Progenitor cell of endocrine pancreas (in vitro differentiated cells): ENCODE measurements around the gene MAST4. TPM values are rescaled to one million over a fixed set of nuclear protein-coding genes. Genes with fewer than 3 reads are reported as not detected.

Experiments
- DNase-seq: peaks from one replicate; pipeline ENCODE4 v3.0.0; 2021; ENCODE audit warnings: low spot score; ENCODE audit not compliant: unreplicated experiment
- H3K27ac Mint-ChIP-seq: 2 replicates; pipeline ENCODE4 v1.8.0; 2021; ENCODE audit warnings: mild to moderate bottlenecking, moderate library complexity, mixed read lengths
- H3K27me3 Mint-ChIP-seq: 2 replicates; pipeline ENCODE4 v1.8.0; 2021; ENCODE audit warnings: mixed read lengths
- H3K36me3 Mint-ChIP-seq: 2 replicates; pipeline ENCODE4 v1.8.0; 2022; ENCODE audit warnings: mixed read lengths; ENCODE audit not compliant: insufficient read depth
- H3K4me1 Mint-ChIP-seq: 2 replicates; pipeline ENCODE4 v1.8.0; 2021; ENCODE audit warnings: low read depth, mixed read lengths
- H3K4me3 Mint-ChIP-seq: 2 replicates; pipeline ENCODE4 v1.8.0; 2021; ENCODE audit warnings: low read depth, mild to moderate bottlenecking, moderate library complexity, mixed read lengths
- H3K9me3 Mint-ChIP-seq: 2 replicates; pipeline ENCODE4 v1.8.0; 2021; ENCODE audit warnings: low read depth, mixed read lengths
- CTCF ChIP-seq: fragments of 200-600 bp; sonication (generic); IDR thresholded peaks from one replicate; pipeline ENCODE4 v1.5.0; 2021; ENCODE audit warnings: antibody characterized with exemption, mild to moderate bottlenecking; ENCODE audit not compliant: unreplicated experiment
- total RNA-seq: library from RNA; stranded (reverse); gene quantifications from 2 replicates; pipeline ENCODE4 v1.2.1, GENCODE V29; 2021

Gene MAST4
- total RNA-seq, 1 donor from 2014 or later: 45.3 TPM

DNA sequence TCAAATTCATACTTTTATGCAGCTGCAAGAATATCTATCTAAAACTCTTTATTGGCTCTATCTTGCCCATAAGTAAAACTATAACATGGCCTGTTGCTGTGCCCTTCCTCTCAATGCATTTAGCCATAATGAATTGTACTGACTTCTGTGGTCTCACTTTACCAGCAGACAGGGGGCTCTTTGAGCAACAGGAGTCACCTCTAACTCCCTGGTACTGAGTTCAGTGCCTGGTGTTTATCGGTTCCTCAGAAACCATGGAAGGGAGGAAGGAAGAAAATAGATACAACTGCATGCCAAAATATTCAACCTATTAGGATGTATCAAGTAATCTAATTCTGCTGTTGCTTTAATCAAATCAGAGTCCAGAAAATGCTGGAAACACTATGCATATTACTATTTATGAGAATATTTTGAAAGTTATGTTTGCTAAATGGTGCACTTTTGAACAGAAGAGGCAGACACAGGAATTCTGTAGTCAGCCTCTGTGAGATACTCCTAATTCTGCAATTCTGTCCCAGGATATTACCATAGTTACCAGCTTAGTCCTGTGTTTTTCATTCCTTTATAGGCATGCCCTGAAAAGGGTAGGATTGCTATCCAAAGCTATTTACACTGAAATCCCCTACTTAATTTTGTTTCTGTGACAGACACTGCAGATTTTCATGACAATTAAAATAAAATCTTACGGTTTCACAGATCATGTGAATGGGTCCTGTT is 510.6 kb downstream of the MAST4 start:
- Mint-ChIP-seq H3K27ac (no peak overlapping the region), H3K27me3 (no peaks in the 10 kb centered on the region)
- TF ChIP-seq CTCF: no peak

GRCh38 chr5:67111779-67112178 is 515.6 kb downstream of the MAST4 start:
- H3K27me3 Mint-ChIP-seq: no peaks in the 10 kb centered on the region
- peaks cover 10% of the 10 kb centered on the region for H3K4me1 Mint-ChIP-seq
- peaks cover 21% of the 10 kb centered on the region for H3K36me3 Mint-ChIP-seq
- no peak for TF ChIP-seq CTCF
- DNase-seq: no peak
- H3K27ac Mint-ChIP-seq: no peak overlapping the region
- H3K9me3 Mint-ChIP-seq: no peaks in the 10 kb centered on the region
- H3K4me3 Mint-ChIP-seq: no peak overlapping the region

More for the DNA sequence above, 510.6 kb downstream of the MAST4 start:
- Mint-ChIP-seq H3K36me3 (peaks cover 22% of the 10 kb centered on the region), H3K4me1 (peaks cover 12% of the 10 kb centered on the region), H3K4me3 (no peak overlapping the region), H3K9me3 (no peaks in the 10 kb centered on the region)
- no peak for DNase-seq

DNA sequence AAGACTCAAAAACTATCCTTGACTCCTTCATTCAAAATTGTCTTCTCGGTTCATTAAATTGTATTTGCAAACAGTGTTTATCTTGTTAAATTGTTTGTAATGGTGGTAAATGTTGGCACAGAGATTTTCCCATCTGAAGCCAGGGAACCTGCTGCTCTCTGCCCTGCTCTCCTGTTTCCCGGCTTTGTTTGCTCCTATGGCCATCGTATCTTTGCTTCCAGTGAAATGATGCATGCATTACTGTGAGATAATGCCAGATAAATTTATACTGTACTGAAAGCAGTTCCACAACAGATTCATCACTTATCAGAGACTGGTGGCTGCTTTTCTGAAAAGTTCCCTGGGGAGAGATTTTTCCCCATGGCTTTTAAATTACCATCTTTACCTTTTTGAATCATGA is 519.1 kb downstream of the MAST4 start:
- peaks cover 10% of the 10 kb centered on the region for H3K4me1 Mint-ChIP-seq
- no peaks in the 10 kb centered on the region for H3K27me3 Mint-ChIP-seq
- DNase-seq: no peak
- peaks cover 25% of the 10 kb centered on the region for H3K36me3 Mint-ChIP-seq
- H3K27ac Mint-ChIP-seq: no peak overlapping the region
- H3K4me3 Mint-ChIP-seq: no peak overlapping the region
- no peaks in the 10 kb centered on the region for H3K9me3 Mint-ChIP-seq
- no peak for TF ChIP-seq CTCF

DNA sequence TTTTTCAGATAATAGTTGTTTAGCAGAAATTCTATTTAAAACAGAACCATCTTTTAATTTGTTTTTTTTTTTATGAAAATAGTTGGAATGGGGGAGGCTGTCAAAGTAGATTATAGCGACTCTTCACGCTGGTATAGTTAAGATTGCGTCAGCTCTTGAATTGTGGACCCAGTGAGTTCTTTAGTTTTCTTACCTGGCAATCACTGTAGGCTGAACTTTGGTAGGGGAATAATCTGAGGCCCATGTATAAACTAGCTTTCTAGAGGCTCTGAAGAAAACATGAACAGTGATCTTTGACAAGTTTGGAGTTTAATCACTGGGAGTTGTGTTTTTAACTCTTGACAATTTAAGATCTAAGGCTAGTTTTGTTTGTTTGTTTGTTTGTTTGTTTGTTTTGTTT is 519.6 kb downstream of the MAST4 start:
- no peak overlapping the region for H3K27ac Mint-ChIP-seq
- no peaks in the 10 kb centered on the region for H3K27me3 Mint-ChIP-seq
- no peak for TF ChIP-seq CTCF
- H3K4me3 Mint-ChIP-seq: no peak overlapping the region
- H3K36me3 Mint-ChIP-seq: peaks cover 22% of the 10 kb centered on the region
- DNase-seq: no peak
- peaks cover 10% of the 10 kb centered on the region for H3K4me1 Mint-ChIP-seq
- H3K9me3 Mint-ChIP-seq: no peaks in the 10 kb centered on the region

DNA sequence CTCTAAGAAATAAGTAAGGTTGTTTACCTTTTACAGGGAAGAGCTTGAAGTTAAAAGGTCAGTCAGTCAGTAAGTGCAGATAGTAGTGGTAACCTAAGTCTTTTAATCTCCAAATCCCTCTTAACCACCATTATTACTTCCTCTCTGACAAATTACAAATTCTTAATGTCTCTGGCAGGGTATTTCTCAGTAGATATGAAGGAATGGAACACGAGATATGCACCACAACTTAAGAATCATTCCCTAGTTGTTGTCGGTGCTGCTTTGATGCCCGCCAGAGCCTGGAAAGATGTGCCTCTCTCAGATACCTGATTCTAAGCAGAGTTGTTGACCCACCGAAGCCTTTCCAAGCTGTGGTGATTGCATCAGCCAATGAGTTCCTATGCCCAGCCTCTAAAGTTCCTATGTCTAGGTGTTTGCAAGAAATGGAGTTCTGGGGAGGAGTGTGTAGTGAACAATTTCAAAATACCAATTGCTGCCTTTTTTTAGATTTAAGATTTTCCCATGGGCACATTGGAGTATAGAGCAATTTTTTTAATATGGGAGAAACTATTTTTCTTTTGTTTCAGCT is 521.9 kb downstream of the MAST4 start:
- H3K27me3 Mint-ChIP-seq: no peaks in the 10 kb centered on the region
- H3K4me3 Mint-ChIP-seq: no peak overlapping the region

More for the DNA sequence above, 521.9 kb downstream of the MAST4 start:
- H3K9me3 Mint-ChIP-seq: no peaks in the 10 kb centered on the region
- DNase-seq: no peak
- peaks cover 24% of the 10 kb centered on the region for H3K36me3 Mint-ChIP-seq
- no peak for TF ChIP-seq CTCF
- no peak overlapping the region for H3K27ac Mint-ChIP-seq
- H3K4me1 Mint-ChIP-seq: peaks cover 4% of the 10 kb centered on the region
